AG04450 (cell line): ENCODE results near the gene ATP1B1. TPM values are rescaled to one million over a fixed set of nuclear protein-coding genes. Genes with fewer than 3 reads are reported as not detected.

Experiments used
- CTCF ChIA-PET: fragments of 300-600, 350-600 bp; formaldehyde crosslinking; extraction: SDS; loops from one replicate; lab custom pipeline; 2022; ENCODE audit warnings: antibody characterized with exemption, inconsistent platforms; lab: Charles Lee
- POLR2A ChIA-PET: fragments of 350-600 bp; formaldehyde crosslinking; extraction: SDS; loops from one replicate; lab custom pipeline; 2021; ENCODE audit warnings: antibody characterized with exemption, inconsistent platforms; lab: Yijun Ruan, JAX
- DNase-seq: peaks from one replicate; pipeline ENCODE4 v3.0.0-alpha.2; 2011; ENCODE audit warnings: low read depth, low spot score
- H3K27ac ChIP-seq: one replicate; pipeline ENCODE4 v1.5.1; 2012; ENCODE audit warnings: low read depth, low read length, control low read depth
- H3K27me3 ChIP-seq: one replicate; pipeline ENCODE4 v1.6.0; 2012; ENCODE audit warnings: low read length; ENCODE audit not compliant: control insufficient read depth, insufficient read depth
- H3K4me3 ChIP-seq: 2 replicates; pipeline ENCODE4 v1.5.1; 2011; ENCODE audit warnings: mild to moderate bottlenecking, low read depth, low read length, control low read depth
- H3K9me3 ChIP-seq: 2 replicates; pipeline ENCODE4 v1.5.1; 2012; ENCODE audit warnings: low read length; ENCODE audit not compliant: control insufficient read depth, insufficient read depth
- CTCF ChIP-seq: IDR thresholded peaks from 2 replicates; pipeline ENCODE4 v1.5.1; 2011; ENCODE audit warnings: low read depth, low read length, control low read depth, inconsistent platforms
- polyA plus RNA-seq: library from polyadenylated mRNA; depleted of rRNA; stranded (reverse); fragments of >200 nt; gene quantifications from 2 replicates; pipeline ENCODE4 v1.2.3, GENCODE V29; 2011

ATP1B1 gene
- polyA plus RNA-seq, 1 experiment, result 25.0 TPM

GRCh38 chr1:169094897-169095569 is 11.5 kb upstream of the ATP1B1 start:
- POLR2A ChIA-PET, result no interaction called here
- no peak for TF ChIP-seq CTCF
- H3K27me3 ChIP-seq, result peaks cover 9% of the 10 kb centered on the region
- no peak overlapping the region for H3K4me3 ChIP-seq
- no peak for DNase-seq
- H3K27ac ChIP-seq, result no peak overlapping the region
- no peaks in the 10 kb centered on the region for H3K9me3 ChIP-seq
- CTCF ChIA-PET, result interaction anchor here (0.5 kb wide), 1 partner anchor 23 kb away, joined by 4 read pairs; no protein-coding TSS in a partner anchor

GRCh38 chr1:169098380-169098779 is 8.1 kb upstream of the ATP1B1 start:
- ChIA-PET POLR2A (no interaction called here), CTCF (interaction anchor here (0.7 kb wide), 1 partner anchor 10 kb away, joined by 3 read pairs; no protein-coding TSS in a partner anchor)
- no peak for TF ChIP-seq CTCF
- Histone ChIP-seq H3K27ac (no peak overlapping the region), H3K9me3 (no peaks in the 10 kb centered on the region), H3K27me3 (peaks cover 7% of the 10 kb centered on the region), H3K4me3 (no peak overlapping the region)
- no peak for DNase-seq

GRCh38 chr1:169099561-169099960 is 6.9 kb upstream of the ATP1B1 start:
- Histone ChIP-seq H3K9me3 (no peaks in the 10 kb centered on the region), H3K27ac (no peak overlapping the region), H3K4me3 (no peak overlapping the region), H3K27me3 (peaks cover 3% of the 10 kb centered on the region)
- ChIA-PET POLR2A (no interaction called here), CTCF (interaction anchor here (1.1 kb wide), 1 partner anchor 249 kb away, joined by 3 read pairs; no protein-coding TSS in a partner anchor)
- DNase-seq, result no peak
- no peak for TF ChIP-seq CTCF

DNA sequence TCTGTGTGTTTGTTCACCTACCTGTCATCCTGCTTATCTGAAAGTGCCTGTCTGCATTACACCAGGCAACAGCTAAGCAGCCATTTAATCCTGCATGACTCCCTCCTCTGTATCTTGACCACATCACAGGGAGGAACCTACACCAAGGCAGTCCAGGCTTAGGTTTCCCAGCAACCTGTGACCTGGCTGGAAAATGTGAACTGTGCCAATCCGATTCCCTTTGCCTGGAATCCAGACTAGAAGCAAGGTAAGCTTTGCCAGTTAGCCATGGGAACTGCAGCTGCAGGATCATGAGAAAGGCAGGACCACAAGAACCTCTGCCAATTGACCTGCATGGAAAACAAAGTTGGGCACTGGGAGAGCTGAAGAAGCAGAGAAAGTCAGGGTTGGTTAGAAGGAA is 6.3 kb upstream of the ATP1B1 start:
- ChIA-PET CTCF (interaction anchor here (1.1 kb wide), 1 partner anchor 248 kb away, joined by 3 read pairs; no protein-coding TSS in a partner anchor), POLR2A (no interaction called here)
- peaks cover 8% of the 10 kb centered on the region for H3K27me3 ChIP-seq

More for the DNA sequence above, 6.3 kb upstream of the ATP1B1 start:
- no peak overlapping the region for H3K4me3 ChIP-seq
- H3K9me3 ChIP-seq, result no peaks in the 10 kb centered on the region
- no peak overlapping the region for H3K27ac ChIP-seq
- no peak for DNase-seq
- no peak for TF ChIP-seq CTCF
